ENCODE measurements around the gene ZRANB3. TPM values are rescaled to one million over a fixed set of nuclear protein-coding genes. Genes with fewer than 3 reads are reported as not detected.
"Not testable (repeated sequence)": the region's sequence is repeated elsewhere in the genome, so short reads cannot be mapped to it uniquely, and the experiment has no call there.

The ZRANB3 gene
- total RNA-seq, 1 donor from 2014 or later, result 6.8 TPM

GRCh38 chr2:135531231-135532197, 496 bp upstream of the ZRANB3 start, which contains the start of gene R3HDM1:
Gene R3HDM1, plus strand, starts transcription at chr2:135531484. Its CDS starts 73,362 bp downstream, at chr2:135604846.
- peaks cover 17% of the 10 kb centered on the region for H3K4me1 Mint-ChIP-seq (ENCODE audit: low read depth)
- peak within 1 kb of the TSS; percentile 83 for H3K27ac Mint-ChIP-seq
- H3K27me3 Mint-ChIP-seq (ENCODE audit: insufficient read depth), result no peaks in the 10 kb centered on the region
- intact Hi-C loops (cut with micrococcal nuclease), result loop anchor here (1.0 to 5.0 kb wide), 10 partner anchors 133 to 1409 kb away; partner anchors contain the start of genes CCNT2 and RAB3GAP1
- H3K9me3 Mint-ChIP-seq, result no peaks in the 10 kb centered on the region
- no peak within 1 kb of the TSS for H3K4me3 Mint-ChIP-seq
- peak; percentile 95 for DNase-seq (ENCODE audit: low spot score)
- peaks cover 3% of the 10 kb centered on the region for H3K36me3 Mint-ChIP-seq (ENCODE audit: low read depth)

- intact Hi-C loops (cut with micrococcal nuclease), result no loop called here
- H3K27me3 Mint-ChIP-seq (ENCODE audit: insufficient read depth), result no peaks in the 10 kb centered on the region
- H3K27ac Mint-ChIP-seq, result no peak overlapping the region
- H3K9me3 Mint-ChIP-seq, result no peaks in the 10 kb centered on the region
- H3K4me1 Mint-ChIP-seq (ENCODE audit: low read depth), result peaks cover 22% of the 10 kb centered on the region
- no peak for DNase-seq (ENCODE audit: low spot score)
- H3K4me3 Mint-ChIP-seq, result no peak overlapping the region
- peaks cover 7% of the 10 kb centered on the region for H3K36me3 Mint-ChIP-seq (ENCODE audit: low read depth)
Observed at GRCh38 chr2:135528006-135528405, 3.0 kb downstream of the ZRANB3 start.

GRCh38 chr2:135525786-135526185, 5.2 kb downstream of the ZRANB3 start:
- Mint-ChIP-seq H3K36me3 (ENCODE audit: low read depth) (peaks cover 7% of the 10 kb centered on the region), H3K27me3 (ENCODE audit: insufficient read depth) (no peaks in the 10 kb centered on the region), H3K9me3 (no peaks in the 10 kb centered on the region), H3K4me3 (no peak overlapping the region), H3K4me1 (ENCODE audit: low read depth) (peaks cover 17% of the 10 kb centered on the region), H3K27ac (no peak overlapping the region)
- DNase-seq (ENCODE audit: low spot score), result no peak
- intact Hi-C loops (cut with micrococcal nuclease), result no loop called here

DNA sequence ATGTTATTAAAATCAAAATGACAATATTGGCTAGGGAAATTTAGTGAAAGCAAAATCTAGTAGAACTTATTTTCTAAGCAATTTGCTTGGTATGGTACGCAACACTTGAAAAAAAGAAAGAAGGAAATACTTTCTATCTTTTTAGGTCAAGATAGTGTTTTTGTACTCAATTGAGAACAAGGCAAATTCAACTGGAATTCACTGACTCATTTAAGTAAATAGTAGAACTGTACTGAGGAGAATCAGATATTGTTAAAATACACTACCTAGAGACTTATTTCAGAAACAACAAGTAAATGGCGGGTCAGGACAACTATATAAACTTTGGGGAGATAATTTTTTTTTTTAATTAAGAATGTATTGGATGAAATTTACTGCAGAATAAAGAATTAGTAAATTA, 18.9 kb downstream of the ZRANB3 start:
- H3K4me1 Mint-ChIP-seq (ENCODE audit: low read depth), result peaks cover 4% of the 10 kb centered on the region
- intact Hi-C loops (cut with micrococcal nuclease), result no loop called here
- no peak overlapping the region for H3K27ac Mint-ChIP-seq
- peaks cover 2% of the 10 kb centered on the region for H3K36me3 Mint-ChIP-seq (ENCODE audit: low read depth)
- H3K4me3 Mint-ChIP-seq, result no peak overlapping the region
- no peak for DNase-seq (ENCODE audit: low spot score)
- H3K9me3 Mint-ChIP-seq, result peaks cover 3% of the 10 kb centered on the region
- no peaks in the 10 kb centered on the region for H3K27me3 Mint-ChIP-seq (ENCODE audit: insufficient read depth)

GRCh38 chr2:135510577-135510976, 20.4 kb downstream of the ZRANB3 start:
- intact Hi-C loops (cut with micrococcal nuclease), result no loop called here
- H3K36me3 Mint-ChIP-seq (ENCODE audit: low read depth), result peaks cover 2% of the 10 kb centered on the region
- H3K4me3 Mint-ChIP-seq, result no peak overlapping the region
- no peaks in the 10 kb centered on the region for H3K27me3 Mint-ChIP-seq (ENCODE audit: insufficient read depth)
- DNase-seq (ENCODE audit: low spot score), result no peak
- peaks cover 4% of the 10 kb centered on the region for H3K4me1 Mint-ChIP-seq (ENCODE audit: low read depth)
- no peak overlapping the region for H3K27ac Mint-ChIP-seq
- peaks cover 3% of the 10 kb centered on the region for H3K9me3 Mint-ChIP-seq

GRCh38 chr2:135504811-135505210, 26.2 kb downstream of the ZRANB3 start:
- H3K36me3 Mint-ChIP-seq (ENCODE audit: low read depth), result peaks cover 3% of the 10 kb centered on the region
- no peak for DNase-seq (ENCODE audit: low spot score)
- no peak overlapping the region for H3K4me3 Mint-ChIP-seq
- H3K4me1 Mint-ChIP-seq (ENCODE audit: low read depth), result no peaks in the 10 kb centered on the region
- H3K9me3 Mint-ChIP-seq, result peaks cover under 1% of the 10 kb centered on the region
- H3K27ac Mint-ChIP-seq, result no peak overlapping the region
- intact Hi-C loops (cut with micrococcal nuclease), result no loop called here
- no peaks in the 10 kb centered on the region for H3K27me3 Mint-ChIP-seq (ENCODE audit: insufficient read depth)

DNA sequence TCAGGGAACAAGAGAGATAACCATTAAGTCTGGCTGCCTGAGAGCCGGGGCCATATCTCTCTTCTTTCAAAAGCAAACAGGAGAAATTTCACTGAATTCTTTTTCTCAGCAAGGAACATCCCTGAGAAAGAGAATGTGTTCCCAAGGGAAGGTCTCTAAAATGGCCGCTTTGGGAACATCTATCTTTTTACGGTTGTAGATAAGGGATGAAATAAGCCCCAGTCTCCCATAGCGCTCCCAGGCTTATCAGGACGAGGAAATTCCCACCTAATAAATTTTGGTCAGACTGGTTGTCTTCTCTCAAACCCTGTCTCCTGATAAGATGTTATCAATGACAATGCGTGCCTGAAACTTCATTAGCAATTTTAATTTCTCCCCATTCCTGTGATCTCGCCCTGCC, 32.4 kb downstream of the ZRANB3 start:
- H3K27ac Mint-ChIP-seq; H3K4me3 Mint-ChIP-seq; H3K27me3 Mint-ChIP-seq (ENCODE audit: insufficient read depth); DNase-seq (ENCODE audit: low spot score); intact Hi-C loops (cut with micrococcal nuclease); H3K4me1 Mint-ChIP-seq (ENCODE audit: low read depth): not testable (repeated sequence)
- Mint-ChIP-seq H3K9me3 (peaks cover 22% of the 10 kb centered on the region), H3K36me3 (ENCODE audit: low read depth) (peaks cover 11% of the 10 kb centered on the region)

GRCh38 chr2:135494917-135495316, 36.1 kb downstream of the ZRANB3 start:
- Mint-ChIP-seq H3K9me3 (peaks cover 22% of the 10 kb centered on the region), H3K27ac (no peak overlapping the region), H3K4me3 (no peak overlapping the region), H3K4me1 (ENCODE audit: low read depth) (no peaks in the 10 kb centered on the region), H3K36me3 (ENCODE audit: low read depth) (peaks cover 8% of the 10 kb centered on the region), H3K27me3 (ENCODE audit: insufficient read depth) (no peaks in the 10 kb centered on the region)
- DNase-seq (ENCODE audit: low spot score), result no peak
- intact Hi-C loops (cut with micrococcal nuclease), result no loop called here

GRCh38 chr2:135494503-135494902, 36.5 kb downstream of the ZRANB3 start:
- H3K36me3 Mint-ChIP-seq (ENCODE audit: low read depth), result peaks cover 7% of the 10 kb centered on the region
- intact Hi-C loops (cut with micrococcal nuclease), result no loop called here
- peaks cover 18% of the 10 kb centered on the region for H3K9me3 Mint-ChIP-seq
- no peak overlapping the region for H3K4me3 Mint-ChIP-seq
- H3K27ac Mint-ChIP-seq, result no peak overlapping the region
- no peaks in the 10 kb centered on the region for H3K27me3 Mint-ChIP-seq (ENCODE audit: insufficient read depth)
- DNase-seq (ENCODE audit: low spot score), result no peak
- H3K4me1 Mint-ChIP-seq (ENCODE audit: low read depth), result no peaks in the 10 kb centered on the region

DNA sequence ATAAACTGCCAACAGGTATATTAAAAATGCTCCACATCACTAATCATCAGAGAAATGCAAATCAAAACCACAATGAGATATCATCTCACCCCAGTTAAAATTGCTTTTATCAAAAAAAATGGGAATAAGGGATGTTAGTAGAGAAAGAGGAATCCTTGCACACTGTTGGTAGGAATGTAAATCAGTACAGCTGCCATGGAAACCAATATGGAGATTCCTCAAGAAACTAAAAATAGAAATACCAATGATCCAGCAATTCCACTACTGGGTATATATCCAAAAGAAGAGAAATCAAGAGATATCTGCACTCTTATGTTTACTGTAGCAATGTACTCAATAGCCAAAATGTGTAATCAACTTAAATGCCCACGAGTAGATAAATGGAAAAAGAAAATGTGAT, 40.6 kb downstream of the ZRANB3 start:
- peaks cover 13% of the 10 kb centered on the region for H3K9me3 Mint-ChIP-seq
- H3K36me3 Mint-ChIP-seq (ENCODE audit: low read depth), result no peaks in the 10 kb centered on the region
- no peak overlapping the region for H3K27ac Mint-ChIP-seq

GRCh38 chr2:135485441-135485840, 45.6 kb downstream of the ZRANB3 start:
- intact Hi-C loops (cut with micrococcal nuclease), result no loop called here
- H3K4me1 Mint-ChIP-seq (ENCODE audit: low read depth), result no peaks in the 10 kb centered on the region
- H3K9me3 Mint-ChIP-seq, result peaks cover 16% of the 10 kb centered on the region
- no peaks in the 10 kb centered on the region for H3K36me3 Mint-ChIP-seq (ENCODE audit: low read depth)
- peaks cover 1% of the 10 kb centered on the region for H3K27me3 Mint-ChIP-seq (ENCODE audit: insufficient read depth)
- H3K4me3 Mint-ChIP-seq, result no peak overlapping the region
- no peak overlapping the region for H3K27ac Mint-ChIP-seq
- DNase-seq (ENCODE audit: low spot score), result no peak

More for the DNA sequence above, 40.6 kb downstream of the ZRANB3 start:
- Mint-ChIP-seq H3K27me3 (ENCODE audit: insufficient read depth) (no peaks in the 10 kb centered on the region), H3K4me1 (ENCODE audit: low read depth) (no peaks in the 10 kb centered on the region), H3K4me3 (no peak overlapping the region)
- DNase-seq (ENCODE audit: low spot score), result no peak
- intact Hi-C loops (cut with micrococcal nuclease), result no loop called here

DNA sequence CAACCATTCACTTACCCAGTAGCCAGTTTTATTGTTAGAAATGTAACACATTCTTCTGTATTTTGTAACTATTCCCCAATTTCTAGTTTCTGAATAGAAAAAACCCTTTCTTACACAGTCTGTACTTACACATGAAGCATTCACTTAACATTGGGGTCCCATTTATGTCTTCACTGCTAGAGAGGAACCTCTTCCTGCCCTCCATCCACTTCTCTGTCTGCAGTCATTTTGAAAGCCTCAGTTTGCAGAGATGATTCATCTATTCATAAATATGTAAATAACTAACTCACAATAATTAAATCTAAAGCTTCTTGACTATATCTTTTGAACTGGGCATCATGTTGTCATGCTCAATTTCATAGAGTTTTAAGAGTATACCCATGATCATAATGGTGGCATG, 55.9 kb downstream of the ZRANB3 start:
- Mint-ChIP-seq H3K36me3 (ENCODE audit: low read depth) (no peaks in the 10 kb centered on the region), H3K27me3 (ENCODE audit: insufficient read depth) (no peaks in the 10 kb centered on the region), H3K4me1 (ENCODE audit: low read depth) (peaks cover 6% of the 10 kb centered on the region), H3K9me3 (no peaks in the 10 kb centered on the region), H3K4me3 (no peak overlapping the region), H3K27ac (no peak overlapping the region)
- no peak for DNase-seq (ENCODE audit: low spot score)
- intact Hi-C loops (cut with micrococcal nuclease), result no loop called here

DNA sequence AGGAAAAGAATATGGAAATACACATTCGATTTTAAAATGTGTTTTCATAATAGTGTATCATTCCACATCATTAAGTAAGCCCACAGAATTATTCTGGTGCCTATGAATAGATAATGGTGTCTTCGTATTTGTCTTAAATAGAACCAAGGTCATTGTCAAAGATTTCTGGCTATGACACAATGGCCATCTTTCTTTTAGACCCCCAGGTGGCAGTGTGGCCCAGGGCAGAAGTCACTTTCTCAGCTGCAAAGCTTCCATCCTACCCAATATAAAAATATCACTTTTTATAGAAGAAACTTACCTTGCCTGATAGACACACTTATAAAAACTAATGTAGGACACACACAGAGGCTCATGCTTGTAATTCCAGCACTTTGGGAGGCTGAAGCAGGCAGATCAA, 57.5 kb downstream of the ZRANB3 start:
- no peak for DNase-seq (ENCODE audit: low spot score)
- Mint-ChIP-seq H3K9me3 (no peaks in the 10 kb centered on the region), H3K27me3 (ENCODE audit: insufficient read depth) (no peaks in the 10 kb centered on the region), H3K4me3 (no peak overlapping the region), H3K27ac (no peak overlapping the region), H3K4me1 (ENCODE audit: low read depth) (peaks cover 6% of the 10 kb centered on the region), H3K36me3 (ENCODE audit: low read depth) (no peaks in the 10 kb centered on the region)
- intact Hi-C loops (cut with micrococcal nuclease), result loop anchor here (1.0 to 5.0 kb wide), 3 partner anchors 237 to 471 kb away; no protein-coding TSS in a partner anchor

Measured in activated T-helper 1 cell treated with anti-CD3 and anti-CD28 coated beads, Interleukin-12 subunit alpha, Interleukin-12 subunit beta, Interleukin-2, Interleukin-4 antibody, amounts not matched to agents 30 ng/mL and 10 ng/mL and 1 ng/mL, durations not matched to agents 14 hours and 24 hours and 36 hours (primary cell).